ENCODE data around the gene HNRNPA3.

DNA sequence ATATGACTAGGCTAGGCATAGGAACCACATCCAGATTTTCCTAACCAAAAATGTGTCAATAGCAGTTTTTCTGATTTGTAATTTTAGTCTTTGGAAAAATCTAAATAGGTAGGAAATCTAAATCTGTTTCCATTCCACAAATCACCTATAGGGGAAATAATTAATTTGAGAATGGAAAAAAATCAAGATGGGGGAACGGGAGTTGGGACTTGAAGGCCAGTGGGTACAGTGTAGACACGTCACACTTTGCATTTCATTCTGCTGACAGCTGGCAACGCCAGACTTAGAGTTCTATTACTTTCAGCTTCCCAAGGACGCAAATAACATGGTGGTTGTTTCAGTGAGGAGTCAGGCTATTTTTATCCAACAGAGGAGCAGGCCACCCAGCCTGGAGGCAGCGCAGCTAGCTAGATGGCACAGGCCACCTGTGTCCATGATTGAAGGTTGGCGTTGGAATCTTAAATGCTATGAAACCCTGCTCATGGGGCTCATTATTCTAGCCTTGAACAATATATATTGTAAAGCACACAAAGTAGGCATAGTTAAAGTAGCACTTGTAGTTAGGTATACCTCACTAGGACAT lies 23.4 kb downstream of the HNRNPA3 start:
- TF ChIP-seq CTCF (IDR thresholded peaks at IDR 0.05; ENCODE audit: low read depth, low read length), result no peak
- TF ChIP-seq, protein P1, sequence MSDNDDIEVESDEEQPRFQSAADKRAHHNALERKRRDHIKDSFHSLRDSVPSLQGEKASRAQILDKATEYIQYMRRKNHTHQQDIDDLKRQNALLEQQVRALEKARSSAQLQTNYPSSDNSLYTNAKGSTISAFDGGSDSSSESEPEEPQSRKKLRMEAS (IDR thresholded peaks at IDR 0.05; ENCODE audit: low read depth, low read length), result no peak
- no peak for TF ChIP-seq POLR2A (IDR thresholded peaks at IDR 0.05; ENCODE audit: extremely low read depth, insufficient read length)

Measured in NB4 (cell line).